ENCODE data around the gene PKP3.

DNA sequence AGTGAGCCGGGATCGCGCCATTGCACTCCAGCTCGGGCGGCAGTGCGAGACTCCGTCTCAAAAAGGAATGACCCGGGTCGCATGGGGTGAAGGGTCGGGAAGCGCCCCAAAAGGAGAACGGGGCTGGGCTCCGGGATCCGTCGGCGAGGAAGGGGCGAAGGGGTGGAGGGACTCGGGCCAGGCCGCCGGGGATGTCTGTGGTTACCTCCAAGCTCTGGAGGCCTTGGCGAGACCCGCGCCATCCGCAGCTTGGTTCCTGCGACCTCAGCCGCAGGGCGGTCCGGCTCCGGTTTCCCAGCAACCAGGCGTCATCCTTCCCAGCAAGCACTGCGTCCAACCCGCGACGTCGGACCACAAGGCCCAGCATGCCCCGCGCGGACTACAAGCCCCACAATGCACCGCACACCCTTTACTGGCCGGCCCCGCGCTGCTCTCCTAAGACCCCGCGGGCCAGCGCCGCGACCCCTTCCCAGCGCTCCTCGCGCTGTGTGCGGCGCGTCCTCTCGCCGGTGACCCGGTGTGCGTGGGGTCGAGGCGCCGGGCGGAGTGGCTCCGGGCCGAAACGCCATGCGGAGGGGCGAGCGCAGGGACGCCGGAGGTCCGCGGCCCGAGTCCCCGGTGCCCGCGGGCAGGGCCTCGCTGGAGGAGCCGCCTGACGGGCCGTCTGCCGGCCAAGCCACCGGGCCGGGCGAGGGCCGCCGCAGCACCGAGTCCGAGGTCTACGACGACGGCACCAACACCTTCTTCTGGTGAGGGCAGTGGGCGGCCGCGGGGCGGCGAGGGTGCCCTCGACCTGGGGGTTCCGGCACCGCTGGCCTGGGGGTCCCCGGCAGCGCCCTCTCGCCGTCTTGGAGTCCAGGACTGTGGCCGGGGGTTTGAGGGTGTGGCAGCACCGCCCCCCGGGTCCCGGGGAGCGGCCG is 56.1 kb downstream of the PKP3 start, which contains the start of gene PTDSS2:
- peak; percentile 61 to 68 for TF ChIP-seq POLR2A (IDR thresholded peaks at IDR 0.05)
- TF ChIP-seq, protein P1, sequence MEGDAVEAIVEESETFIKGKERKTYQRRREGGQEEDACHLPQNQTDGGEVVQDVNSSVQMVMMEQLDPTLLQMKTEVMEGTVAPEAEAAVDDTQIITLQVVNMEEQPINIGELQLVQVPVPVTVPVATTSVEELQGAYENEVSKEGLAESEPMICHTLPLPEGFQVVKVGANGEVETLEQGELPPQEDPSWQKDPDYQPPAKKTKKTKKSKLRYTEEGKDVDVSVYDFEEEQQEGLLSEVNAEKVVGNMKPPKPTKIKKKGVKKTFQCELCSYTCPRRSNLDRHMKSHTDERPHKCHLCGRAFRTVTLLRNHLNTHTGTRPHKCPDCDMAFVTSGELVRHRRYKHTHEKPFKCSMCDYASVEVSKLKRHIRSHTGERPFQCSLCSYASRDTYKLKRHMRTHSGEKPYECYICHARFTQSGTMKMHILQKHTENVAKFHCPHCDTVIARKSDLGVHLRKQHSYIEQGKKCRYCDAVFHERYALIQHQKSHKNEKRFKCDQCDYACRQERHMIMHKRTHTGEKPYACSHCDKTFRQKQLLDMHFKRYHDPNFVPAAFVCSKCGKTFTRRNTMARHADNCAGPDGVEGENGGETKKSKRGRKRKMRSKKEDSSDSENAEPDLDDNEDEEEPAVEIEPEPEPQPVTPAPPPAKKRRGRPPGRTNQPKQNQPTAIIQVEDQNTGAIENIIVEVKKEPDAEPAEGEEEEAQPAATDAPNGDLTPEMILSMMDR (IDR thresholded peaks at IDR 0.05 in 4 of 5, conservative IDR thresholded peaks at IDR 0.05 in 1 of 5), result peak in 2 of 5 experiments; percentile 4 to 21
